Rectal smooth muscle tissue (tissue), 1 donor: Measurements from ENCODE around the gene CDRT15L2.
"Not testable (repeated sequence)": the region's sequence is repeated elsewhere in the genome, so short reads cannot be mapped to it uniquely, and the experiment has no call there.

Source experiments
- H3K27ac ChIP-seq: one replicate; pipeline ENCODE4 v1.7.0; 2013; ENCODE audit warnings: low read depth, low read length, inconsistent platforms
- H3K27me3 ChIP-seq: one replicate; pipeline ENCODE4 v1.7.0; 2013; ENCODE audit warnings: low read length; ENCODE audit not compliant: control insufficient read depth, insufficient read depth
- H3K36me3 ChIP-seq: one replicate; pipeline ENCODE4 v1.7.0; 2013; ENCODE audit warnings: low read length; ENCODE audit not compliant: control insufficient read depth, insufficient read depth
- H3K4me1 ChIP-seq: one replicate; pipeline ENCODE4 v1.7.0; 2013; ENCODE audit warnings: low read length; ENCODE audit not compliant: control insufficient read depth, insufficient read depth
- H3K4me3 ChIP-seq: one replicate; pipeline ENCODE4 v1.7.0; 2013; ENCODE audit warnings: low read length
- H3K9ac ChIP-seq: one replicate; pipeline ENCODE4 v1.7.0; 2013; ENCODE audit warnings: low read length

The CDRT15L2 gene

GRCh38 chr17:20589454-20589810 is 9.9 kb downstream of the CDRT15L2 start:
- not testable (repeated sequence) for H3K9ac ChIP-seq, H3K27ac ChIP-seq, H3K36me3 ChIP-seq, H3K4me1 ChIP-seq, H3K27me3 ChIP-seq, H3K4me3 ChIP-seq

DNA sequence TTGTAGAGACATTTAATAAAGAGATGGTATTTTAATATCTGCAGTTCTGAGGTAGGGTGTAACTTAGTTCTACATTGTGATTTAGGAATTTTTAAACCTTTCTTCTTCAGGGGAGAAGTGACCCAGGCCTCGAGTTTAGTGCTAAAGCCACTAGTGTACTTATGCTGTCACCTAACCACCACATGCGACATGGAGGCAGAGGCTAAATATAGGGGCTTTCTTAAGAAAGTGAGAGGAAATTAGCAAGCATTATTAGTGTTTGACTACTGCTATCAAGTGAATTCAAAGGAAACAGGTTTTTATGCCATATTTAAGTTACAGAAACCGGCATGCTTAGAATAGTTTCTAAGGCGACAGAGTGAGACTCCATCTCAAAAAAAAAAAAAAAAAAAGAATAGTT is 11.5 kb downstream of the CDRT15L2 start:
- H3K36me3 ChIP-seq, H3K4me1 ChIP-seq, H3K9ac ChIP-seq, H3K27me3 ChIP-seq, H3K4me3 ChIP-seq, H3K27ac ChIP-seq: not testable (repeated sequence)

GRCh38 chr17:20605568-20605967 is 26.0 kb downstream of the CDRT15L2 start:
- not testable (repeated sequence) for H3K4me3 ChIP-seq, H3K36me3 ChIP-seq, H3K9ac ChIP-seq, H3K4me1 ChIP-seq, H3K27ac ChIP-seq, H3K27me3 ChIP-seq

- not testable (repeated sequence) for H3K4me3 ChIP-seq, H3K27ac ChIP-seq
These were observed 30.0 kb downstream of the CDRT15L2 start for GRCh38 chr17:20609490-20609889.

DNA sequence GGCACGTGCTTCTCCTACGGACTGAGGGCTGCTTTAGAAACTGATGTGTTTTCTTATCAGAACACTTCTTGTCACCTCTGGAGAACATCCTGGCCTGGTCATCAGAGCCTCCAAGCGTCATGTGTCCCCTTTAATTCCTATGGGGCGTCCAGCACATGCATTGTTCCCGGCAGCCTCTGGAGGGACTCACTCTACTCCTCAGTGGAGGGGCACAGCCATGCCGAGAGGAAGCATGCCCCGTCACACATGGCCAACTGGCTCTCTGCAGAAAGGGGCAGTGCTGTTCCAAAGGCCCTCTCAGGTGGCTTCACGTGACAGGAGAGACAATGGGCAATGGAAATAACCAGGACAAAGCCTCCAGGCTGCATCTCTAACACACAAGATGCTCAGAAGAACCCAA is 31.8 kb downstream of the CDRT15L2 start:
- no peaks in the 10 kb centered on the region for H3K4me1 ChIP-seq
- H3K27ac ChIP-seq = no peak overlapping the region
- H3K27me3 ChIP-seq = no peaks in the 10 kb centered on the region
- no peak overlapping the region for H3K9ac ChIP-seq
- no peak overlapping the region for H3K4me3 ChIP-seq
- H3K36me3 ChIP-seq = no peaks in the 10 kb centered on the region

More at GRCh38 chr17:20609490-20609889, 30.0 kb downstream of the CDRT15L2 start:
- not testable (repeated sequence) for H3K36me3 ChIP-seq, H3K4me1 ChIP-seq, H3K27me3 ChIP-seq, H3K9ac ChIP-seq

GRCh38 chr17:20612635-20613034 is 33.1 kb downstream of the CDRT15L2 start:
- Histone ChIP-seq H3K4me3 (no peak overlapping the region), H3K36me3 (no peaks in the 10 kb centered on the region), H3K9ac (no peak overlapping the region), H3K27me3 (no peaks in the 10 kb centered on the region), H3K4me1 (no peaks in the 10 kb centered on the region), H3K27ac (no peak overlapping the region)

DNA sequence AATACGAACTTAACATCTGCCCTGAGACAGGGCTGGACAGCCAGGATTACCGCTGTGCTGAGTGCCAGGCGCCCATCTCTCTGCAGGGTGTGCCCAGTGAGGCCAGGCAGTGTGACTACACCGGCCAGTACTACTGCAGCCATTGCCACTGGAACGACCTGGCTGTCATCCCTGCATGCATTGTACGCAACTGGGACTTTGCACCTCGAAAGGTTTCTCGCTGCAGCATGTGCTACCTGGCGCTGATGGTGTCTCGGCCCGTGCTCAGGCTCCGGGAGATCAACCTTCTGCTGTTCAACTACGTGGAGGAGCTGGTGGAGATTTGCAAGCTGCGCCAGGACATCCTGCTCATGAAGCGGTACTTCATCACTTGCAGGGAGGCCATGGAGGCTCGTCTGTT is 33.7 kb downstream of the CDRT15L2 start:
- Histone ChIP-seq H3K4me1 (no peaks in the 10 kb centered on the region), H3K4me3 (no peak overlapping the region), H3K27ac (no peak overlapping the region), H3K36me3 (no peaks in the 10 kb centered on the region), H3K9ac (no peak overlapping the region), H3K27me3 (no peaks in the 10 kb centered on the region)

DNA sequence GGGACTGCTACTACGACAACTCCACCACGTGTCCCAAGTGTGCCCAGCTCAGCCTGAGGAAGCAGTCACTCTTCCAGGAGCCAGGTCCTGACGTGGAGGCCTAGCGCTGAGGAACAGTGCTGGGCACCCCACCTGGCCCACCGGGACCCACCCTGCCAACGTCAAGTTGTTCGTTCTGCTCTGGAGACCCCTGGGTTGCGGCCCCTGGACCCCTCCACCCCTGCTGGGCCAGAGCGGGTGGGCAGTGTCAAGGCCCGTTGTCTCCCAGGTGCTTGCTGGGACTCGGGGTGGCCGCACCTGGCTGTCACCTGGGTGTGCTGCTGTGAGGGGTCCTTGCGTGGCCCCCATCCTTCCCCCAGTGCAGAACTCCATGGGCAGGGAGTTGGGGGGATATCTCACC is 34.4 kb downstream of the CDRT15L2 start:
- Histone ChIP-seq H3K27ac (no peak overlapping the region), H3K27me3 (no peaks in the 10 kb centered on the region), H3K4me3 (no peak overlapping the region)

GRCh38 chr17:20615461-20615860 is 35.9 kb downstream of the CDRT15L2 start:
- H3K27ac ChIP-seq, H3K36me3 ChIP-seq, H3K4me3 ChIP-seq, H3K9ac ChIP-seq, H3K4me1 ChIP-seq, H3K27me3 ChIP-seq: not testable (repeated sequence)

More for the DNA sequence above, 34.4 kb downstream of the CDRT15L2 start:
- Histone ChIP-seq H3K36me3 (no peaks in the 10 kb centered on the region), H3K4me1 (no peaks in the 10 kb centered on the region), H3K9ac (no peak overlapping the region)
